GM23248 (cell line): ENCODE measurements around the gene SYTL2. TPM values are rescaled to one million over a fixed set of nuclear protein-coding genes. Genes with fewer than 3 reads are reported as not detected.

Source experiments
- DNase-seq: peaks from one replicate; pipeline ENCODE4 v3.0.0-alpha.2; 2015
- H2AFZ ChIP-seq: fragments of 200-600 bp; sonication (generic); 2 replicates; pipeline ENCODE4 v1.6.1; 2016; ENCODE audit warnings: antibody characterized with exemption
- H3F3A ChIP-seq: fragments of 200-600 bp; sonication (generic); 2 replicates; pipeline ENCODE4 v1.6.1; 2016; ENCODE audit warnings: mild to moderate bottlenecking, antibody characterized with exemption, mixed run types; ENCODE audit not compliant: insufficient read depth
- H3K27ac ChIP-seq: fragments of 200-600 bp; sonication (generic); 2 replicates; pipeline ENCODE4 v1.5.1; 2016; ENCODE audit warnings: mild to moderate bottlenecking
- H3K27me3 ChIP-seq: fragments of 200-600 bp; sonication (generic); replicated peaks from 2 replicates; pipeline ENCODE4 v1.6.1; 2016; ENCODE audit warnings: mild to moderate bottlenecking; ENCODE audit not compliant: insufficient read depth
- H3K36me3 ChIP-seq: fragments of 200-600 bp; sonication (generic); 2 replicates; pipeline ENCODE4 v1.6.1; 2016; ENCODE audit warnings: low read depth, mild to moderate bottlenecking
- H3K4me1 ChIP-seq: fragments of 200-600 bp; sonication (generic); 2 replicates; pipeline ENCODE4 v1.6.1; 2016; ENCODE audit warnings: mild to moderate bottlenecking; ENCODE audit not compliant: insufficient read depth
- H3K4me2 ChIP-seq: fragments of 200-600 bp; sonication (generic); one replicate; pipeline ENCODE4 v1.6.1; 2016; ENCODE audit warnings: mild to moderate bottlenecking; ENCODE audit not compliant: unreplicated experiment
- H3K4me3 ChIP-seq: fragments of 200-600 bp; sonication (generic); 2 replicates; pipeline ENCODE4 v1.5.1; 2016; ENCODE audit warnings: mild to moderate bottlenecking
- H3K79me2 ChIP-seq: fragments of 200-600 bp; sonication (generic); 2 replicates; pipeline ENCODE4 v1.6.1; 2016; ENCODE audit warnings: mild to moderate bottlenecking; ENCODE audit not compliant: insufficient read depth
- H3K9ac ChIP-seq: fragments of 200-600 bp; sonication (generic); 2 replicates; pipeline ENCODE4 v1.6.1; 2016; ENCODE audit warnings: mild to moderate bottlenecking
- H3K9me2 ChIP-seq: fragments of 200-600 bp; sonication (generic); 2 replicates; pipeline ENCODE4 v1.6.1; 2016; ENCODE audit warnings: mixed run types, mild to moderate bottlenecking, moderate library complexity; ENCODE audit not compliant: insufficient read depth
- H3K9me3 ChIP-seq: fragments of 200-600 bp; sonication (generic); one replicate; pipeline ENCODE4 v1.6.1; 2017; ENCODE audit warnings: low read depth
- H4K20me1 ChIP-seq: fragments of 200-600 bp; sonication (generic); 2 replicates; pipeline ENCODE4 v1.6.0; 2016; ENCODE audit not compliant: insufficient read depth
- EZH2 ChIP-seq: fragments of 200-600 bp; sonication (generic); IDR thresholded peaks from 2 replicates; pipeline ENCODE4 v1.6.1; 2018; ENCODE audit warnings: antibody characterized with exemption, mild to moderate bottlenecking; ENCODE audit not compliant: insufficient read depth, poor library complexity, severe bottlenecking
- EZH2phosphoT487 ChIP-seq: fragments of 200-600 bp; sonication (generic); IDR thresholded peaks from 2 replicates; pipeline ENCODE4 v1.6.1; 2018; ENCODE audit warnings: antibody characterized with exemption, moderate library complexity, mild to moderate bottlenecking, low read depth; ENCODE audit not compliant: insufficient read depth
- WGBS, 2 experiments: methylation state at CpG; one replicate each; pipeline ENCODE4 v1.1.6; 2015 to 2017; ENCODE audit warnings: low lambda C conversion rate in 2 of 2, low coverage in 1 of 2; ENCODE audit errors: missing lambda C conversion rate in 2 of 2; 5-methylcytosine and 5-hydroxymethylcytosine counted together
- in situ Hi-C: fragments of 300-500 bp; cut with MboI; formaldehyde crosslinking; loops from 2 replicates; pipeline ENCODE4 v1.15.0; 2020
- polyA plus RNA-seq: library from polyadenylated mRNA; unstranded; fragments of >200 nt; fragmentation: Nextera tagmentation; extraction: Ambion mirVana; gene quantifications from 2 replicates; pipeline ENCODE4 v1.2.1, GENCODE V29; 2016
- total RNA-seq: library from RNA; depleted of rRNA; stranded (reverse); fragments of >200 nt; shearing (Covaris generic); gene quantifications from 2 replicates; pipeline ENCODE4 v1.2.3, GENCODE V29; 2014

SYTL2 gene
- total and polyA plus RNA-seq, 2 experiments from 2014 or later: 3.5 to 5.3 TPM

GRCh38 chr11:85749287-85749834 lies 61.6 kb downstream of the SYTL2 start:
- Histone ChIP-seq H3K27ac (no peak overlapping the region), H3K9me3 (no peaks in the 10 kb centered on the region), H3K4me3 (no peak overlapping the region), H3K79me2 (no peaks in the 10 kb centered on the region), H3K9me2 (no peaks in the 10 kb centered on the region), H3K4me1 (0 out of 2 replicates have a peak, but pooled peaks cover 12% of the 10 kb centered on the region), H3K36me3 (no peaks in the 10 kb centered on the region), H3K9ac (no peak overlapping the region), H3F3A (no peaks in the 10 kb centered on the region), H3K27me3 (no peaks in the 10 kb centered on the region), H4K20me1 (no peaks in the 10 kb centered on the region), H3K4me2 (no peak overlapping the region), H2AFZ (no peak overlapping the region)
- no peak for TF ChIP-seq EZH2phosphoT487
- TF ChIP-seq EZH2: no peak
- no peak for DNase-seq
- 76 to 83% methylated on average over 3 of the region's 3 CpGs for WGBS, 2 experiments
- in situ Hi-C loops: loop anchor here (10.0 kb wide), 1 partner anchor 55 kb away; no protein-coding TSS in a partner anchor

DNA sequence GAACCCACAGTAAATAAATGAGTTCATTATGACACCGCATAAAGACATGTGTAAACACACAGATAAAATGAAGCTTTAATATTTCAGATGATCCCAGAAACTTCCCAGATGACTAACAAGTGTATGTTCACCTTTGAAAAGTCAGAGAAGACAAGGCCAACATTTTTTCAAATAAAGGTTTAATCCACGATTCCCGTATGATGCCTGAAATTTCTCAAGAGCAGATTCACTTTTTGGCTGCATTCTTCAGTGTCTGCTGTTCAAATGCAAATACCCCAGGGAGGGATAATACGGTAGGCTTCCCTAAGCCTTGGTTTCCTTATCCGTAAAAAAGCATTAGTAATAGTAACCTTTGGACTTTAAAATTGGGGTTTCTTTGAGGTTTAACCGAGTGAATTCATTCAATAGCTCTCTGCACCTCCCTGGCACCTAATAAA lies 62.5 kb downstream of the SYTL2 start:
- no peaks in the 10 kb centered on the region for H4K20me1 ChIP-seq
- no peak overlapping the region for H3K4me3 ChIP-seq
- no peak overlapping the region for H3K4me2 ChIP-seq
- H3K27ac ChIP-seq: no peak overlapping the region
- no peak overlapping the region for H3K9ac ChIP-seq
- in situ Hi-C loops: loop anchor here (10.0 kb wide), 1 partner anchor 56 kb away; no protein-coding TSS in a partner anchor
- DNase-seq: peak; percentile 24
- WGBS, 2 experiments: 70 to 73% methylated on average over 6 of the region's 6 CpGs
- no peaks in the 10 kb centered on the region for H3K9me2 ChIP-seq
- H3K9me3 ChIP-seq: no peaks in the 10 kb centered on the region
- no peaks in the 10 kb centered on the region for H3K79me2 ChIP-seq
- no peak for TF ChIP-seq EZH2
- 0 out of 2 replicates have a peak, but pooled peaks have one; percentile 32 for TF ChIP-seq EZH2phosphoT487
- H3K27me3 ChIP-seq: no peaks in the 10 kb centered on the region
- no peaks in the 10 kb centered on the region for H3F3A ChIP-seq
- H3K36me3 ChIP-seq: no peaks in the 10 kb centered on the region
- 0 out of 2 replicates have a peak, but pooled peaks cover 12% of the 10 kb centered on the region for H3K4me1 ChIP-seq
- no peak overlapping the region for H2AFZ ChIP-seq

DNA sequence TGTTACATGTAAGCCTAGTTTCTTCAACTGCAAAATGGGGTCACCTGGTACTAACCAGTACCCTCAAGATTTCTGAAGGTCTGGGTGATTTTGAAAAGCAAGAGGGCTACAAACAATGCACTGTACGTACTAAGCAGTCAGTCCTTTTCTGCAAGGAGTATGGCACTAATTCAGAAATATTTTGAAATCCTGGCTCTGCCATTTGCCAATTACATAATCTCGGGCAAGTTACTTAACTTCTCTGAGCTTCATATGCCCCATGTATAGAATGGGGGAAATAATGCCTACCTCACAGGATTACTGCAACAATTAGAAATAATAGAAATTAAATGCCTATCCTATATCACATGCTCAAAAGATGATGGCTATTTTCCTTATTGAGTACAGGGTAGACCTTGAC lies 64.3 kb downstream of the SYTL2 start:
- no peak for TF ChIP-seq EZH2phosphoT487
- TF ChIP-seq EZH2: no peak
- in situ Hi-C loops: loop anchor here (10.0 kb wide), 1 partner anchor 58 kb away; no protein-coding TSS in a partner anchor
- Histone ChIP-seq H3K9me3 (no peaks in the 10 kb centered on the region), H4K20me1 (no peaks in the 10 kb centered on the region), H3K9me2 (no peaks in the 10 kb centered on the region), H3K4me1 (0 out of 2 replicates have a peak, but pooled peaks cover 9% of the 10 kb centered on the region), H3K36me3 (no peaks in the 10 kb centered on the region), H3K27ac (no peak overlapping the region), H3K9ac (no peak overlapping the region), H3F3A (no peaks in the 10 kb centered on the region), H3K4me3 (no peak overlapping the region), H3K4me2 (no peak overlapping the region), H3K27me3 (no peaks in the 10 kb centered on the region), H2AFZ (no peak overlapping the region), H3K79me2 (no peaks in the 10 kb centered on the region)
- DNase-seq: no peak
- WGBS, 2 experiments: 51 to 56% methylated on average over 2 of the region's 2 CpGs

DNA sequence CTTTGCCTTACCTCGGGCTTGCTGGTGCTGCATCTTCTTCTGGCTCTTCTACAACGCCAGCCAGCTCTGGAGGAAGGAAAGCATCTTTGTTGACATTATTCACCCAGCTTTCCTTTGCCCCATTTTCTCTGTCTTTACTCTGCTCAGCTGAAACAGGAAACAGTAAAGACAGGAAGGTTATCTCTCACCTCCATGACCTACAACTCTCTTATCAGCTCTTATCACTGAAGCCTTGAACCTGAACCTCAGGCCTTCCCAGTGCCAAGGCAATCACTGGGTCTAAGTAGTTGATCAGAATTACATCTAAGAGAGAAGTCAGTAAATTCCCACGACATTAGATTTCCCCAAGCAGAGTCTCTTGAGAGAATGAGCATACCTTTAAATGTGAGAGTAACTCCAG lies 65.3 kb downstream of the SYTL2 start:
- no peaks in the 10 kb centered on the region for H3K79me2 ChIP-seq
- no peaks in the 10 kb centered on the region for H3K36me3 ChIP-seq
- no peak overlapping the region for H3K4me3 ChIP-seq
- no peak overlapping the region for H3K9ac ChIP-seq
- no peak overlapping the region for H2AFZ ChIP-seq
- H3K4me2 ChIP-seq: no peak overlapping the region
- H3K4me1 ChIP-seq: peaks cover 6% of the 10 kb centered on the region; the same call in 1 of the 2 replicates
- no peaks in the 10 kb centered on the region for H3F3A ChIP-seq
- H3K27me3 ChIP-seq: no peaks in the 10 kb centered on the region
- no peak for TF ChIP-seq EZH2
- no peak for TF ChIP-seq EZH2phosphoT487
- DNase-seq: no peak
- WGBS, 2 experiments: 81 to 84% methylated on average over 3 of the region's 3 CpGs
- no peaks in the 10 kb centered on the region for H4K20me1 ChIP-seq
- in situ Hi-C loops: loop anchor here (10.0 kb wide), 1 partner anchor 59 kb away; no protein-coding TSS in a partner anchor
- H3K27ac ChIP-seq: no peak overlapping the region
- no peaks in the 10 kb centered on the region for H3K9me2 ChIP-seq
- no peaks in the 10 kb centered on the region for H3K9me3 ChIP-seq

- no peaks in the 10 kb centered on the region for H3K36me3 ChIP-seq
- H3K4me3 ChIP-seq: no peak overlapping the region
- TF ChIP-seq EZH2phosphoT487: no peak
- H3K9me2 ChIP-seq: no peaks in the 10 kb centered on the region
- in situ Hi-C loops: loop anchor here (10.0 kb wide), 1 partner anchor 62 kb away; no protein-coding TSS in a partner anchor
- WGBS, 2 experiments: 12 to 15% methylated on average over 1 of the region's 1 CpG
- H3K27me3 ChIP-seq: no peaks in the 10 kb centered on the region
- no peak for DNase-seq
- H3K4me1 ChIP-seq: peaks cover 9% of the 10 kb centered on the region; the same call in 1 of the 2 replicates
- H3K9me3 ChIP-seq: no peaks in the 10 kb centered on the region
- H3K9ac ChIP-seq: no peak overlapping the region
- no peak overlapping the region for H3K4me2 ChIP-seq
- H2AFZ ChIP-seq: no peak overlapping the region
- H3K79me2 ChIP-seq: no peaks in the 10 kb centered on the region
- no peaks in the 10 kb centered on the region for H3F3A ChIP-seq
- H4K20me1 ChIP-seq: no peaks in the 10 kb centered on the region
- H3K27ac ChIP-seq: no peak overlapping the region
Observed at GRCh38 chr11:85742873-85743275, 68.1 kb downstream of the SYTL2 start.
